ENCODE results near the gene RRAD. TPM values are rescaled to one million over a fixed set of nuclear protein-coding genes. Genes with fewer than 3 reads are reported as not detected.
A peak's percentile ranks its signal among the peaks of the same experiment; 100 is the strongest.

RRAD gene
- total RNA-seq, 1 donor from 2014 or later, result 12.1 TPM

DNA sequence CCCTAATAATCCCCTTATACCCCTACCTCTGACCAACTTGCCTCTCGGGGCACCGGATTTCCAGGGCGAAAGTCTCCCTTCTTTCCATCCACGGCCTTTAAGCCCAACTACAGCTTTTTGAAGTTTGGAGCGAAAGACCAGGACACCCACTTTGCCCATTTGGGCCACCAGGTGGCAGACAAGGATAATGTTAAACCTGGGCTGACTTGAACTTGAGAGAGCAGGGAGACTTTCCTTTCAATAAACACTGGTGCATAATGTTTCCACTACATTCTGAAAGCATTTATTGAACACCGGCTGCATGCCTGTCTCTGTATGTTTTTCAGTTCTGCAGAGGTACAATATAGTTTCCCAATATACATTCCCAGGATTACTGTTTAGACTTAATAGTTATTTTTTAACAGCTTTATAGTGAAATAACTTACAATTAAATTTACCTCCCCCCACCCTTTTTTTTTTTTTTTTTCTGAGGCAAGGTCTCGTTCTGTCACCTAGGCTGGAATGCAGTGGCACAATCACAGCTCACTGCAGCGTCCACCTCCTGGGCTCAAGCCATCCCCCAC lies 28.8 kb upstream of the RRAD start:
- Histone ChIP-seq H3K9me3 (ENCODE audit: insufficient read depth, low read depth, low read length) (no peaks in the 10 kb centered on the region), H3K9ac (ENCODE audit: low read length) (no peak overlapping the region), H3K4me2 (ENCODE audit: low read length) (no peak overlapping the region), H3K27me3 (ENCODE audit: insufficient read depth, low read length) (peaks cover 21% of the 10 kb centered on the region), H3K27ac (ENCODE audit: low read depth, low read length) (no peak overlapping the region), H3K79me2 (ENCODE audit: insufficient read depth, low read length) (no peaks in the 10 kb centered on the region), H2AFZ (ENCODE audit: low read depth, low read length) (no peak overlapping the region), H3K36me3 (ENCODE audit: insufficient read depth, low read length) (no peaks in the 10 kb centered on the region), H4K20me1 (ENCODE audit: insufficient read depth, low read length) (no peaks in the 10 kb centered on the region), H3K4me1 (ENCODE audit: insufficient read depth, low read length) (no peaks in the 10 kb centered on the region), H3K4me3 (ENCODE audit: insufficient read depth, low read depth, low read length) (no peak overlapping the region)
- DNase-seq (ENCODE audit: low read depth), result peak; percentile 41
- TF ChIP-seq, protein P1, sequence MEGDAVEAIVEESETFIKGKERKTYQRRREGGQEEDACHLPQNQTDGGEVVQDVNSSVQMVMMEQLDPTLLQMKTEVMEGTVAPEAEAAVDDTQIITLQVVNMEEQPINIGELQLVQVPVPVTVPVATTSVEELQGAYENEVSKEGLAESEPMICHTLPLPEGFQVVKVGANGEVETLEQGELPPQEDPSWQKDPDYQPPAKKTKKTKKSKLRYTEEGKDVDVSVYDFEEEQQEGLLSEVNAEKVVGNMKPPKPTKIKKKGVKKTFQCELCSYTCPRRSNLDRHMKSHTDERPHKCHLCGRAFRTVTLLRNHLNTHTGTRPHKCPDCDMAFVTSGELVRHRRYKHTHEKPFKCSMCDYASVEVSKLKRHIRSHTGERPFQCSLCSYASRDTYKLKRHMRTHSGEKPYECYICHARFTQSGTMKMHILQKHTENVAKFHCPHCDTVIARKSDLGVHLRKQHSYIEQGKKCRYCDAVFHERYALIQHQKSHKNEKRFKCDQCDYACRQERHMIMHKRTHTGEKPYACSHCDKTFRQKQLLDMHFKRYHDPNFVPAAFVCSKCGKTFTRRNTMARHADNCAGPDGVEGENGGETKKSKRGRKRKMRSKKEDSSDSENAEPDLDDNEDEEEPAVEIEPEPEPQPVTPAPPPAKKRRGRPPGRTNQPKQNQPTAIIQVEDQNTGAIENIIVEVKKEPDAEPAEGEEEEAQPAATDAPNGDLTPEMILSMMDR (IDR thresholded peaks at IDR 0.05; ENCODE audit: insufficient read depth, low read depth, low read length), result peak; percentile 83
- TF ChIP-seq EZH2 (IDR thresholded peaks at IDR 0.05; ENCODE audit: insufficient read depth, low read length), result no peak
- peak; percentile 52 for FAIRE-seq
- Mint-ChIP-seq H3K27me3 (ENCODE audit: low read depth, unreplicated experiment) (peaks cover 23% of the 10 kb centered on the region), H3K36me3 (ENCODE audit: low read depth, unreplicated experiment) (peaks cover 3% of the 10 kb centered on the region), H3K4me3 (ENCODE audit: unreplicated experiment) (no peak overlapping the region), H3K27ac (ENCODE audit: unreplicated experiment) (peak overlapping the region; percentile 4), H3K9me3 (ENCODE audit: unreplicated experiment) (peaks cover 10% of the 10 kb centered on the region), H3K4me1 (ENCODE audit: low read depth, unreplicated experiment) (peaks cover 4% of the 10 kb centered on the region)

GRCh38 chr16:66953462-66954096 lies 28.2 kb upstream of the RRAD start:
- Histone ChIP-seq H3K9ac (ENCODE audit: low read length) (no peak overlapping the region), H4K20me1 (ENCODE audit: insufficient read depth, low read length) (no peaks in the 10 kb centered on the region), H3K4me3 (ENCODE audit: insufficient read depth, low read depth, low read length) (no peak overlapping the region), H3K36me3 (ENCODE audit: insufficient read depth, low read length) (no peaks in the 10 kb centered on the region), H3K4me2 (ENCODE audit: low read length) (no peak overlapping the region), H3K27ac (ENCODE audit: low read depth, low read length) (no peak overlapping the region), H2AFZ (ENCODE audit: low read depth, low read length) (no peak overlapping the region), H3K27me3 (ENCODE audit: insufficient read depth, low read length) (peaks cover 25% of the 10 kb centered on the region), H3K4me1 (ENCODE audit: insufficient read depth, low read length) (peaks cover under 1% of the 10 kb centered on the region), H3K9me3 (ENCODE audit: insufficient read depth, low read depth, low read length) (no peaks in the 10 kb centered on the region), H3K79me2 (ENCODE audit: insufficient read depth, low read length) (no peaks in the 10 kb centered on the region)
- Mint-ChIP-seq H3K36me3 (ENCODE audit: low read depth, unreplicated experiment) (peaks cover 3% of the 10 kb centered on the region), H3K27ac (ENCODE audit: unreplicated experiment) (peak overlapping the region; percentile 4), H3K4me1 (ENCODE audit: low read depth, unreplicated experiment) (peaks cover 4% of the 10 kb centered on the region), H3K9me3 (ENCODE audit: unreplicated experiment) (peaks cover 8% of the 10 kb centered on the region), H3K4me3 (ENCODE audit: unreplicated experiment) (no peak overlapping the region), H3K27me3 (ENCODE audit: low read depth, unreplicated experiment) (peaks cover 20% of the 10 kb centered on the region)
- TF ChIP-seq, protein P1 (IDR thresholded peaks at IDR 0.05; ENCODE audit: insufficient read depth, low read depth, low read length), result no peak
- TF ChIP-seq EZH2 (IDR thresholded peaks at IDR 0.05; ENCODE audit: insufficient read depth, low read length), result no peak
- no peak for DNase-seq (ENCODE audit: low read depth)
- FAIRE-seq, result no peak

Measured in astrocyte (in vitro differentiated cells and primary cell).